ENCODE data around the gene PRELID2.

- TF ChIP-seq CTCF (IDR thresholded peaks at IDR 0.05; ENCODE audit: insufficient read depth, low read depth, low read length) (no peak), EZH2 (IDR thresholded peaks at IDR 0.05; ENCODE audit: insufficient read depth, low read length) (no peak)
Observed at GRCh38 chr5:145764325-145764724, 70.8 kb downstream of the PRELID2 start.

Measured in astrocyte (in vitro differentiated cells and primary cell).